Trophoblast cell (in vitro differentiated cells and primary cell): ENCODE data around the gene AFF2.

Experiments used
- DNase-seq, 2 donors: peaks; one replicate each; pipeline ENCODE4 v3.0.0-alpha.2; 2016
- H2AFZ ChIP-seq: 2 replicates; pipeline ENCODE4 v1.6.1; 2013; ENCODE audit warnings: low read length, moderate library complexity, mild to moderate bottlenecking; ENCODE audit not compliant: insufficient read depth, poor library complexity
- H2AK5ac ChIP-seq: 2 replicates; pipeline ENCODE4 v1.6.1; 2013; ENCODE audit warnings: mild to moderate bottlenecking, low read length
- H2BK120ac ChIP-seq: 2 replicates; pipeline ENCODE4 v1.6.1; 2013; ENCODE audit warnings: low read length, mild to moderate bottlenecking, moderate library complexity; ENCODE audit not compliant: insufficient read depth, poor library complexity
- H2BK12ac ChIP-seq: 2 replicates; pipeline ENCODE4 v1.6.1; 2013; ENCODE audit warnings: mild to moderate bottlenecking, low read length, moderate library complexity
- H2BK5ac ChIP-seq: 2 replicates; pipeline ENCODE4 v1.6.1; 2013; ENCODE audit warnings: low read length, low read depth, moderate library complexity, mild to moderate bottlenecking; ENCODE audit not compliant: poor library complexity
- H3K14ac ChIP-seq: 2 replicates; pipeline ENCODE4 v1.6.1; 2013; ENCODE audit warnings: mild to moderate bottlenecking, low read length
- H3K18ac ChIP-seq: 2 replicates; pipeline ENCODE4 v1.6.1; 2013; ENCODE audit warnings: mild to moderate bottlenecking, low read length
- H3K23ac ChIP-seq: 2 replicates; pipeline ENCODE4 v1.6.1; 2013; ENCODE audit warnings: low read length
- H3K27ac ChIP-seq: 2 replicates; pipeline ENCODE4 v1.5.1; 2013; ENCODE audit warnings: low read depth, mild to moderate bottlenecking, inconsistent platforms, low read length, moderate library complexity
- H3K27me3 ChIP-seq: 2 replicates; pipeline ENCODE4 v1.6.1; 2013; ENCODE audit warnings: inconsistent platforms, mild to moderate bottlenecking, low read length, moderate library complexity; ENCODE audit not compliant: insufficient read depth
- H3K36me3 ChIP-seq, 2 experiments: 1 replicate in 1 of 2; 2 replicates in 1 of 2; pipeline ENCODE4 v1.6.1; 2013; ENCODE audit warnings: low read length in 2 of 2, mild to moderate bottlenecking in 2 of 2, moderate library complexity in 1 of 2; ENCODE audit not compliant: insufficient read depth in 2 of 2, control insufficient read depth in 1 of 2
- H3K4ac ChIP-seq: 2 replicates; pipeline ENCODE4 v1.6.1; 2013; ENCODE audit warnings: low read depth, mild to moderate bottlenecking, low read length, moderate library complexity
- H3K4me1 ChIP-seq, 2 experiments: 1 replicate in 1 of 2; 2 replicates in 1 of 2; pipeline ENCODE4 v1.6.1; 2013; ENCODE audit warnings: low read length in 2 of 2, mild to moderate bottlenecking in 2 of 2, moderate library complexity in 1 of 2; ENCODE audit not compliant: insufficient read depth in 2 of 2, control insufficient read depth in 1 of 2
- H3K4me2 ChIP-seq: 2 replicates; pipeline ENCODE4 v1.6.1; 2013; ENCODE audit warnings: inconsistent platforms, mild to moderate bottlenecking, low read length, moderate library complexity
- H3K4me3 ChIP-seq: 2 replicates; pipeline ENCODE4 v1.5.1; 2013; ENCODE audit warnings: mild to moderate bottlenecking, low read depth, low read length, inconsistent platforms
- H3K79me1 ChIP-seq: one replicate; pipeline ENCODE4 v1.6.1; 2013; ENCODE audit warnings: low read length
- H3K79me2 ChIP-seq: 2 replicates; pipeline ENCODE4 v1.6.1; 2013; ENCODE audit warnings: low read length, mild to moderate bottlenecking; ENCODE audit not compliant: control insufficient read depth, insufficient read depth, poor library complexity
- H3K9ac ChIP-seq: 2 replicates; pipeline ENCODE4 v1.6.1; 2013; ENCODE audit warnings: mild to moderate bottlenecking, low read length
- H3K9me3 ChIP-seq: 2 replicates; pipeline ENCODE4 v1.6.1; 2013; ENCODE audit warnings: low read depth, mild to moderate bottlenecking, control low read depth, inconsistent platforms, low read length; ENCODE audit not compliant: insufficient read depth
- H4K12ac ChIP-seq: 2 replicates; pipeline ENCODE4 v1.6.1; 2013; ENCODE audit warnings: low read depth, mild to moderate bottlenecking, low read length, moderate library complexity
- H4K8ac ChIP-seq: 2 replicates; pipeline ENCODE4 v1.6.1; 2013; ENCODE audit warnings: low read depth, mild to moderate bottlenecking, low read length, moderate library complexity
- H4K91ac ChIP-seq: one replicate; pipeline ENCODE4 v1.6.1; 2013; ENCODE audit warnings: low read depth, mild to moderate bottlenecking, low read length, moderate library complexity
- WGBS: extraction: QIAGEN DNeasy Blood & Tissue Kit; methylation state at CpG from one replicate; pipeline ENCODE4 v1.1.7; 2013; ENCODE audit warnings: missing lambda C conversion rate; ENCODE audit not compliant: insufficient read length, insufficient coverage; ENCODE audit errors: extremely low coverage; 5-methylcytosine and 5-hydroxymethylcytosine counted together

Gene AFF2

GRCh38 chrX:148785256-148785655, 284.8 kb downstream of the AFF2 start:
- no peak overlapping the region for H3K14ac ChIP-seq
- no peak overlapping the region for H2AFZ ChIP-seq
- H3K18ac ChIP-seq, result no peak overlapping the region
- no peak overlapping the region for H2BK12ac ChIP-seq
- no peaks in the 10 kb centered on the region for H3K79me1 ChIP-seq
- H3K79me2 ChIP-seq, result no peaks in the 10 kb centered on the region
- DNase-seq, result no peak
- no peak overlapping the region for H3K4me3 ChIP-seq
- no peak overlapping the region for H2BK120ac ChIP-seq
- no peak overlapping the region for H3K4ac ChIP-seq
- H4K12ac ChIP-seq, result no peak overlapping the region
- H3K27me3 ChIP-seq, result no peaks in the 10 kb centered on the region
- no peak overlapping the region for H3K4me2 ChIP-seq
- WGBS, result no CpG with 5 or more reads among the region's 1 CpG
- H4K8ac ChIP-seq, result no peak overlapping the region
- H3K36me3 ChIP-seq, result no peaks in the 10 kb centered on the region
- no peak overlapping the region for H4K91ac ChIP-seq
- no peak overlapping the region for H2BK5ac ChIP-seq
- H3K9me3 ChIP-seq, result no peaks in the 10 kb centered on the region
- H2AK5ac ChIP-seq, result no peak overlapping the region
- H3K9ac ChIP-seq, result no peak overlapping the region
- H3K27ac ChIP-seq, result no peak overlapping the region
- no peak overlapping the region for H3K23ac ChIP-seq
- H3K4me1 ChIP-seq, result no peaks in the 10 kb centered on the region

- H3K36me3 ChIP-seq, result no peaks in the 10 kb centered on the region
- no peaks in the 10 kb centered on the region for H3K27me3 ChIP-seq
- H3K27ac ChIP-seq, result no peak overlapping the region
- H3K4me3 ChIP-seq, result no peak overlapping the region
- H2BK5ac ChIP-seq, result no peak overlapping the region
- no peaks in the 10 kb centered on the region for H3K9me3 ChIP-seq
- no peak overlapping the region for H2BK12ac ChIP-seq
- no peak overlapping the region for H3K9ac ChIP-seq
- H3K4me2 ChIP-seq, result no peak overlapping the region
- no peak overlapping the region for H3K23ac ChIP-seq
- H2BK120ac ChIP-seq, result no peak overlapping the region
- H2AK5ac ChIP-seq, result no peak overlapping the region
- H3K4me1 ChIP-seq, result no peaks in the 10 kb centered on the region
- H3K4ac ChIP-seq, result no peak overlapping the region
- no peaks in the 10 kb centered on the region for H3K79me1 ChIP-seq
- H4K12ac ChIP-seq, result no peak overlapping the region
- WGBS, result no CpG with 5 or more reads among the region's 4 CpGs
- H3K79me2 ChIP-seq, result no peaks in the 10 kb centered on the region
- no peak overlapping the region for H4K8ac ChIP-seq
- no peak overlapping the region for H2AFZ ChIP-seq
- no peak overlapping the region for H3K18ac ChIP-seq
- H4K91ac ChIP-seq, result no peak overlapping the region
- no peak for DNase-seq
- no peak overlapping the region for H3K14ac ChIP-seq
These were observed 288.0 kb downstream of the AFF2 start for GRCh38 chrX:148788449-148788848.

GRCh38 chrX:148794350-148794749, 293.9 kb downstream of the AFF2 start:
- no peak overlapping the region for H3K4ac ChIP-seq
- H4K8ac ChIP-seq, result no peak overlapping the region
- H3K36me3 ChIP-seq, result no peaks in the 10 kb centered on the region
- H4K91ac ChIP-seq, result no peak overlapping the region
- H3K18ac ChIP-seq, result no peak overlapping the region
- no peak overlapping the region for H3K9ac ChIP-seq
- no peak overlapping the region for H2AK5ac ChIP-seq
- H2BK5ac ChIP-seq, result no peak overlapping the region
- H3K27ac ChIP-seq, result no peak overlapping the region
- H3K9me3 ChIP-seq, result no peaks in the 10 kb centered on the region
- no peak overlapping the region for H4K12ac ChIP-seq
- H3K23ac ChIP-seq, result no peak overlapping the region
- no peaks in the 10 kb centered on the region for H3K27me3 ChIP-seq
- no peaks in the 10 kb centered on the region for H3K4me1 ChIP-seq
- H2BK120ac ChIP-seq, result no peak overlapping the region
- no peak overlapping the region for H3K14ac ChIP-seq
- H3K79me1 ChIP-seq, result no peaks in the 10 kb centered on the region
- H3K79me2 ChIP-seq, result no peaks in the 10 kb centered on the region
- H3K4me3 ChIP-seq, result no peak overlapping the region
- no peak overlapping the region for H3K4me2 ChIP-seq
- no peak overlapping the region for H2AFZ ChIP-seq
- no peak for DNase-seq
- no peak overlapping the region for H2BK12ac ChIP-seq

GRCh38 chrX:148804579-148805355, 304.4 kb downstream of the AFF2 start:
- no peaks in the 10 kb centered on the region for H3K79me2 ChIP-seq
- no peak overlapping the region for H2BK5ac ChIP-seq
- H3K4ac ChIP-seq, result no peak overlapping the region
- H3K4me1 ChIP-seq, result no peaks in the 10 kb centered on the region
- no peak overlapping the region for H3K4me3 ChIP-seq
- no peaks in the 10 kb centered on the region for H3K9me3 ChIP-seq
- H3K14ac ChIP-seq, result no peak overlapping the region
- H2AFZ ChIP-seq, result no peak overlapping the region
- H4K8ac ChIP-seq, result no peak overlapping the region
- no CpG with 5 or more reads among the region's 8 CpGs for WGBS
- H3K4me2 ChIP-seq, result no peak overlapping the region
- H3K36me3 ChIP-seq, result no peaks in the 10 kb centered on the region
- no peak overlapping the region for H2BK120ac ChIP-seq
- no peak overlapping the region for H2AK5ac ChIP-seq
- no peak for DNase-seq
- no peaks in the 10 kb centered on the region for H3K27me3 ChIP-seq
- no peak overlapping the region for H3K27ac ChIP-seq
- no peak overlapping the region for H3K23ac ChIP-seq
- H4K91ac ChIP-seq, result no peak overlapping the region
- no peak overlapping the region for H4K12ac ChIP-seq
- H3K9ac ChIP-seq, result no peak overlapping the region
- H3K79me1 ChIP-seq, result no peaks in the 10 kb centered on the region
- H2BK12ac ChIP-seq, result no peak overlapping the region
- no peak overlapping the region for H3K18ac ChIP-seq
